ENCODE results near the gene SNX8. TPM values are rescaled to one million over a fixed set of nuclear protein-coding genes. Genes with fewer than 3 reads are reported as not detected.

SNX8 gene
- polyA plus RNA-seq, 4 donors, result 26.6 to 43.2 (median 35.4) TPM

GRCh38 chr7:2266911-2267310, 47.3 kb downstream of the SNX8 start:
- DNase-seq (ENCODE audit: low read depth in 4 of 4, low spot score in 3 of 4), result no peak

- no peak for DNase-seq (ENCODE audit: low read depth in 4 of 4, low spot score in 3 of 4)
Observed at GRCh38 chr7:2264158-2264557, 50.1 kb downstream of the SNX8 start.

GRCh38 chr7:2263176-2263575, 51.1 kb downstream of the SNX8 start:
- DNase-seq (ENCODE audit: low read depth in 4 of 4, low spot score in 3 of 4), result no peak

GRCh38 chr7:2261611-2262010, 52.6 kb downstream of the SNX8 start:
- DNase-seq (ENCODE audit: low read depth in 4 of 4, low spot score in 3 of 4), result no peak

GRCh38 chr7:2260820-2261219, 53.4 kb downstream of the SNX8 start:
- no peak for DNase-seq (ENCODE audit: low read depth in 4 of 4, low spot score in 3 of 4)

- no peak for DNase-seq (ENCODE audit: low read depth in 4 of 4, low spot score in 3 of 4)
Observed at GRCh38 chr7:2259480-2259879, 54.8 kb downstream of the SNX8 start.

- DNase-seq (ENCODE audit: low read depth in 4 of 4, low spot score in 3 of 4), result no peak
Observed at GRCh38 chr7:2258661-2259365, 55.4 kb downstream of the SNX8 start.

GRCh38 chr7:2257651-2258050, 56.6 kb downstream of the SNX8 start:
- DNase-seq (ENCODE audit: low read depth in 4 of 4, low spot score in 3 of 4), result no peak

- DNase-seq (ENCODE audit: low read depth in 4 of 4, low spot score in 3 of 4), result no peak
Observed at GRCh38 chr7:2257046-2257551, 57.1 kb downstream of the SNX8 start.

GRCh38 chr7:2256306-2257045, 57.8 kb downstream of the SNX8 start:
- no peak for DNase-seq (ENCODE audit: low read depth in 4 of 4, low spot score in 3 of 4)

GRCh38 chr7:2255145-2256139, 58.8 kb downstream of the SNX8 start:
- no peak for DNase-seq (ENCODE audit: low read depth in 4 of 4, low spot score in 3 of 4)

GRCh38 chr7:2254429-2255144, 59.7 kb downstream of the SNX8 start:
- no peak for DNase-seq (ENCODE audit: low read depth in 4 of 4, low spot score in 3 of 4)

GRCh38 chr7:2253525-2254244, 60.6 kb downstream of the SNX8 start:
- DNase-seq (ENCODE audit: low read depth in 4 of 4, low spot score in 3 of 4), result no peak

GRCh38 chr7:2253021-2253420, 61.2 kb downstream of the SNX8 start:
- no peak for DNase-seq (ENCODE audit: low read depth in 4 of 4, low spot score in 3 of 4)

- no peak for DNase-seq (ENCODE audit: low read depth in 4 of 4, low spot score in 3 of 4)
Observed at GRCh38 chr7:2251841-2252771, 62.1 kb downstream of the SNX8 start.

GRCh38 chr7:2251381-2251780, 62.9 kb downstream of the SNX8 start:
- DNase-seq (ENCODE audit: low read depth in 4 of 4, low spot score in 3 of 4), result no peak

GRCh38 chr7:2249744-2250323, 64.4 kb downstream of the SNX8 start:
- no peak for DNase-seq (ENCODE audit: low read depth in 4 of 4, low spot score in 3 of 4)
